Panc1 (cell line): ENCODE data around the gene HUS1B.

ENCODE experiments used
- POLR2AphosphoS5 ChIP-seq: IDR thresholded peaks from 2 replicates; pipeline ENCODE4 v1.6.1; 2012; ENCODE audit warnings: mild to moderate bottlenecking, low read depth, low read length, moderate library complexity
- REST ChIP-seq, 2 experiments: IDR thresholded peaks; 2 replicates each; pipeline ENCODE4 v1.6.1; 2011 to 2012; ENCODE audit warnings: low read depth in 2 of 2, control low read depth in 1 of 2, low read length in 1 of 2, mild to moderate bottlenecking in 1 of 2, moderate library complexity in 1 of 2; ENCODE audit not compliant: insufficient read depth in 1 of 2
- TCF7L2 ChIP-seq: IDR thresholded peaks from 2 replicates; pipeline ENCODE4 v1.6.1; 2011; ENCODE audit warnings: mild to moderate bottlenecking, low read depth, low read length, inconsistent platforms
- TF ChIP-seq, protein P1 (sequence below): fragments of 450-650 bp; IDR thresholded peaks from 2 replicates; pipeline ENCODE4 v1.5.1; 2017; ENCODE audit warnings: mild to moderate bottlenecking

GRCh38 chr6:674956-675355 is 18.1 kb upstream of the HUS1B start:
- TF ChIP-seq, protein P1, sequence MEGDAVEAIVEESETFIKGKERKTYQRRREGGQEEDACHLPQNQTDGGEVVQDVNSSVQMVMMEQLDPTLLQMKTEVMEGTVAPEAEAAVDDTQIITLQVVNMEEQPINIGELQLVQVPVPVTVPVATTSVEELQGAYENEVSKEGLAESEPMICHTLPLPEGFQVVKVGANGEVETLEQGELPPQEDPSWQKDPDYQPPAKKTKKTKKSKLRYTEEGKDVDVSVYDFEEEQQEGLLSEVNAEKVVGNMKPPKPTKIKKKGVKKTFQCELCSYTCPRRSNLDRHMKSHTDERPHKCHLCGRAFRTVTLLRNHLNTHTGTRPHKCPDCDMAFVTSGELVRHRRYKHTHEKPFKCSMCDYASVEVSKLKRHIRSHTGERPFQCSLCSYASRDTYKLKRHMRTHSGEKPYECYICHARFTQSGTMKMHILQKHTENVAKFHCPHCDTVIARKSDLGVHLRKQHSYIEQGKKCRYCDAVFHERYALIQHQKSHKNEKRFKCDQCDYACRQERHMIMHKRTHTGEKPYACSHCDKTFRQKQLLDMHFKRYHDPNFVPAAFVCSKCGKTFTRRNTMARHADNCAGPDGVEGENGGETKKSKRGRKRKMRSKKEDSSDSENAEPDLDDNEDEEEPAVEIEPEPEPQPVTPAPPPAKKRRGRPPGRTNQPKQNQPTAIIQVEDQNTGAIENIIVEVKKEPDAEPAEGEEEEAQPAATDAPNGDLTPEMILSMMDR: no peak
- no peak for TF ChIP-seq TCF7L2
- no peak for TF ChIP-seq POLR2AphosphoS5
- no peak for TF ChIP-seq REST (IDR thresholded peaks at IDR 0.05; ENCODE audit: insufficient read depth in 1 of 2, low read depth in 2 of 2, low read length in 1 of 2)
